ENCODE measurements around the gene CRACR2A.

Gene CRACR2A

GRCh38 chr12:3723916-3724805 lies 28.7 kb downstream of the CRACR2A start:
- no peak for DNase-seq

GRCh38 chr12:3722368-3722767 lies 30.5 kb downstream of the CRACR2A start:
- no peak for DNase-seq

- DNase-seq: no peak
Observed at GRCh38 chr12:3720772-3721171, 32.1 kb downstream of the CRACR2A start.

- peak; percentile 85 to 94 for DNase-seq
Observed at GRCh38 chr12:3718100-3718499, 34.8 kb downstream of the CRACR2A start.

GRCh38 chr12:3717283-3717898 lies 35.5 kb downstream of the CRACR2A start:
- DNase-seq: peak in 1 of 2 donors; percentile 10

DNA sequence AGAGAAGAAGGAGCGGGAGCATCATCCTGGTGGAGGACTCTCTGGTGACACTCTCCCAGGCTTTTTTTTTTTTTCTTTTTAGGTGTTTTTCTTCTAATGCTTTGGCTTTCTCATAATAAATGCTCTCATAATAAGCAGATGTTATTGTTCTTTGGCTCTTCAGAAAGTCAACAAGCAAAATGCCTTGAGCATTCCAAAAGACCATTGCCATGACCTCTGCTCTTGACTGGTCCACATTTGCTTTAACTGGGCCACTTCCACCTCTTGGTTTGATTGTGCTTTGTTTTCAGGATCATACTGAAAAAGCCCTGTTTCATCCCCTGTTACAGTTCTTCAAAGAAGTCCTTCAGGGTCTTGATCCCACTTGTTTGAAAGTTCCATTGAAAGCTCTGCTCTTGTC lies 36.9 kb downstream of the CRACR2A start:
- no peak for DNase-seq

DNA sequence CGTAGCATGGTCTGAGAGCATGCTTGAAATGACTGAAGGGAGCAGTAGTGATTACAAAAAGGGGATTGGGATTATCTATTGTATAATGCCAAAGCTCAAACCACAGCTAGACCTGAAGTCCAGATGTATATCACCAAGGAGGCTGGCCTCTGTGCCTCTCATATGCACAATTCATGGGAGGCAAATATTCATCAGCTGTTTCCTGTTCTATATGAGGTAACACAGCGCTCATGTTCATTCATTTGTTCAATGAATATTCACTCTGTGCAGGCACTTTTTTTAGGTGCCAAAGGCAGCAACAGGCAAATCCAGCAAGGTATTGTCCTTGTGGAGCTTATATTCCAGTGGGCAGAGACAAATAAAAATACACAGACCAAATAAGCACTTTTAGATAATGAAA lies 39.0 kb downstream of the CRACR2A start:
- no peak for DNase-seq

- DNase-seq: no peak
Observed at GRCh38 chr12:3713483-3713882, 39.4 kb downstream of the CRACR2A start.

- no peak for DNase-seq
Observed at GRCh38 chr12:3712209-3712992, 40.5 kb downstream of the CRACR2A start.

DNA sequence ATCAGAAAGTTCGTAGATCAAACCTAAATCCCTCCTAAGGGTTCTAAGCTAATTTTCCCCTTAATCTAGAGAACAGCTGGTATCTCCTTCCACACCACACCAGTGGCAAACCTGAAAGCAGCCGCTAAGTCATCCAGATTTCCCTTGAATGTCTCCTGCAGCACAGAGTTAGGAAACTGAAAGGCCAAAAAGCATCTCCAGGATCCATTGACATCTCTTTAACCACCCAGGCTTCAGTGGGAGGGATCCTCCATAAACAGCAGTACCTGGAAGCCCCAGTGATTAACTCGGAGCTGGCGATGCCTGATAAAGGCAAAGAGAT lies 47.6 kb downstream of the CRACR2A start:
- no peak for DNase-seq

GRCh38 chr12:3704512-3705353 lies 48.2 kb downstream of the CRACR2A start:
- DNase-seq: peak; percentile 43 to 46

DNA sequence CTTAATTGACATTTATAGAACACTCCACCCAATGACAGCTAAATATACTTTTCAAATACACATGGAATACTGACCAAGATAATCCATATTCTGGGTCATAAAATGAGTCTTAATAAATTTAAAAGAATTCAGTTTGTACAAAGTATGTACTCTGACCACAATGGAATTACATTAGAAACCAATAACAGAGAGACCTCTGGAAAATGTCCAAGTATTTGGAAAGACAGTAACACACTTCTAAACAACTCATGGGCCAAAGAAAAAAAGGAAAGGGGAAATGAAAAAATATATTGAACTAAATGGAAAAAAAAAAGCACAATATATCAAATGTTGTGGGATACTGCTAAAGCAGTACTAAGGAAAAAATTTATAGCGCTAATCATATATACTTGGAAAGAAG lies 52.0 kb downstream of the CRACR2A start:
- no peak for DNase-seq

- DNase-seq: no peak
Observed at GRCh38 chr12:3698218-3698974, 54.5 kb downstream of the CRACR2A start.

DNA sequence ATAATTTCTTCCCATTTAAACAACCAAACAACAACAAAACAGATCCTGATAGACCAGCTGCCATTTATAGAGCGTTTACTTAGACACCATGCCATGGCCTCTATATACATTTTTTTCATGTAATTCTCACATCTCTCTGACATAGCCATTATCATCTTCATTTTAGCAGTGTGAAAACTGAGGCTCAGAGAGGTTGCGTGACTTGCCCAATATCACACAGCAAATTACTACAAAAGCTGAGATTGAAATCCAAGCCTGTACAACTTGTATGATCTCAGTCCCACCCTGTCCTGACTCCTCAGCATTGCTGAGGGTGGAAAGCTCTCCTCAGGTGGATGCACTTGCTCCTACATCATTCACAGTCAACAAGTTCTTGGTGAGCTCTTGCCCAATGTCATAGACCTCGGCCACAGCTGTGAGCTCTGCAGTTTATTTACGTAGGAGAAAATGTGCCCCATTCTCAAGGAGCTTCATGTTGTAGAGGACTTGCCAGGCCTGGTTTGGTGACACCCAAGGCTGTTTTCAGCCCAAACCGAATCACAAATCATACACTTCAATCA lies 55.5 kb downstream of the CRACR2A start:
- no peak for DNase-seq

GRCh38 chr12:3694673-3695072 lies 58.2 kb downstream of the CRACR2A start:
- no peak for DNase-seq

- no peak for DNase-seq
Observed at GRCh38 chr12:3692616-3693365, 60.1 kb downstream of the CRACR2A start.

GRCh38 chr12:3686463-3686862 lies 66.4 kb downstream of the CRACR2A start:
- no peak for DNase-seq

GRCh38 chr12:3685830-3686229 lies 67.1 kb downstream of the CRACR2A start:
- no peak for DNase-seq

DNA sequence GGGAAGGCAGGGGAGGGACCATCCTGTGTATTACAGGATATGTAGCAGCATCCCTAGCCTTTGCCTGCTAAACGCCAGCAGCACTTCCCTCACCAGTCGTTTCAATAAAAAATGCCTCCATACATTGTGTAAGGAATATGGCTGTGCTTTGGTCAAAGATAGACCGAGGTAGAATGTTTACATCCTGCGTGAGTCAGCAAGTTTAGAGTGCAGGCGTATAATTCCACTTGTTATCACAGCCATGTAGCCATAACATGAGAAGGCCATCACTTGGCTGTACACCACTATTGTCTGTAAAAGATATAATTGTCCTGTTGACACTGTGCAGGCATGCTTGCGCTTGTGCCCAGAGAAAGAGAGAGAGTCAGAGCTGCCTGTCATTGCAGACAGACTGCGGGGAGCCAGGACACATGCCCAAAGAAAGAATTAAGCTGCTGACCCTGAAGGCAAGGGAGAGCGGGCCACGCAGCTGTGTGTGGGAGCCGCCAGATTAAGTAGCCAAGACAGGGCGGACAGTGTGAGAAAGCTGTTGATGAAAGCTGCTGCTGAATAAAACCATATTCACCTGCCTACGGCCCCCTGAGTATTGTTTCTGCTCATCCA lies 68.4 kb downstream of the CRACR2A start:
- no peak for DNase-seq

GRCh38 chr12:3683670-3684069 lies 69.2 kb downstream of the CRACR2A start:
- DNase-seq: no peak

All from inflammatory macrophage (primary cell).